IMR-90 (cell line): ENCODE measurements around the gene DMXL1. TPM values are rescaled to one million over a fixed set of nuclear protein-coding genes. Genes with fewer than 3 reads are reported as not detected.

Experiments
- ATAC-seq: fragments of 200-7000 bp; cut with Tn5 transposase; 2 replicates; pipeline ENCODE4 v1.9.1; 2020; ENCODE audit warnings: low read depth, mild to moderate bottlenecking, moderate library complexity
- BruUV-seq: library from RNA; stranded (reverse); fragments of 400-500 nt; replicated peaks from 2 replicates; lab custom pipeline; 2021; lab: Mats Ljungman, UMichigan
- CTCF ChIA-PET: fragments of 300-600 bp; formaldehyde crosslinking; extraction: SDS; loops from one replicate; lab custom pipeline; 2021; ENCODE audit warnings: antibody characterized with exemption; lab: Yijun Ruan, JAX
- POLR2A ChIA-PET: fragments of 300-600 bp; sonication (Branson Sonifier 250); formaldehyde crosslinking; loops from one replicate; lab custom pipeline; 2022; ENCODE audit warnings: antibody characterized with exemption; ENCODE audit not compliant: unreplicated experiment; lab: Charles Lee
- DNase-seq: peaks from one replicate; pipeline ENCODE4 v3.0.0; 2013
- H2AFZ ChIP-seq: replicated peaks from 2 replicates; pipeline ENCODE3; 2013; ENCODE audit warnings: low read length, mild to moderate bottlenecking; ENCODE audit not compliant: poor library complexity
- H2AK5ac ChIP-seq: 2 replicates; pipeline ENCODE4 v1.6.1; 2013; ENCODE audit warnings: low read depth, low read length, inconsistent platforms
- H2AK9ac ChIP-seq: replicated peaks from 2 replicates; pipeline ENCODE3; 2013; ENCODE audit warnings: mild to moderate bottlenecking, low read depth, low read length, moderate library complexity; ENCODE audit not compliant: poor library complexity
- H2BK120ac ChIP-seq: 2 replicates; pipeline ENCODE4 v1.6.1; 2013; ENCODE audit warnings: low read depth, low read length, inconsistent platforms
- H2BK15ac ChIP-seq: 3 replicates; pipeline ENCODE4 v1.6.1; 2013; ENCODE audit warnings: low read depth, low read length, inconsistent platforms
- H2BK20ac ChIP-seq: 2 replicates; pipeline ENCODE4 v1.6.1; 2013; ENCODE audit warnings: low read depth, mild to moderate bottlenecking, inconsistent platforms, low read length, moderate library complexity
- H2BK5ac ChIP-seq: 2 replicates; pipeline ENCODE4 v1.6.1; 2013; ENCODE audit warnings: mild to moderate bottlenecking, low read depth, low read length, inconsistent platforms; ENCODE audit not compliant: poor library complexity, severe bottlenecking
- H3K14ac ChIP-seq: replicated peaks from 2 replicates; pipeline ENCODE4 v1.6.1; 2013; ENCODE audit warnings: low read depth, low read length, inconsistent platforms
- H3K18ac ChIP-seq: 2 replicates; pipeline ENCODE4 v1.6.1; 2013; ENCODE audit warnings: low read depth, low read length, control low read depth
- H3K23ac ChIP-seq: 2 replicates; pipeline ENCODE4 v1.6.1; 2013; ENCODE audit warnings: low read depth, low read length, inconsistent platforms
- H3K27ac ChIP-seq: 2 replicates; pipeline ENCODE4 v1.5.1; 2013; ENCODE audit warnings: mild to moderate bottlenecking, control low read depth, low read length; ENCODE audit not compliant: insufficient read depth
- H3K27me3 ChIP-seq: 2 replicates; pipeline ENCODE4 v1.6.1; 2013; ENCODE audit warnings: low read length; ENCODE audit not compliant: control insufficient read depth, insufficient read depth
- H3K36me3 ChIP-seq: 2 replicates; pipeline ENCODE4 v1.6.1; 2013; ENCODE audit warnings: low read length, mixed read lengths; ENCODE audit not compliant: control insufficient read depth, insufficient read depth
- H3K4ac ChIP-seq: 2 replicates; pipeline ENCODE4 v1.6.1; 2013; ENCODE audit warnings: low read depth, low read length, inconsistent platforms
- H3K4me1 ChIP-seq: 2 replicates; pipeline ENCODE4 v1.6.1; 2013; ENCODE audit warnings: low read length, mixed read lengths; ENCODE audit not compliant: control insufficient read depth, insufficient read depth
- H3K4me2 ChIP-seq: 2 replicates; pipeline ENCODE4 v1.6.1; 2013; ENCODE audit warnings: low read depth, mild to moderate bottlenecking, control low read depth, low read length, moderate library complexity
- H3K4me3 ChIP-seq: 2 replicates; pipeline ENCODE4 v1.5.1; 2013; ENCODE audit warnings: low read depth, mild to moderate bottlenecking, control low read depth, low read length, moderate library complexity; ENCODE audit not compliant: insufficient read depth
- H3K56ac ChIP-seq: 2 replicates; pipeline ENCODE4 v1.6.1; 2013; ENCODE audit warnings: low read length, inconsistent platforms; ENCODE audit not compliant: insufficient read depth; ENCODE audit errors: extremely low read depth
- H3K79me1 ChIP-seq, 2 experiments: 2 replicates each; pipeline ENCODE4 v1.6.1; 2013; ENCODE audit warnings: low read length in 2 of 2, inconsistent platforms in 1 of 2, low read depth in 1 of 2
- H3K9ac ChIP-seq: 2 replicates; pipeline ENCODE4 v1.6.1; 2013; ENCODE audit warnings: low read depth, low read length, control low read depth
- H3K9me1 ChIP-seq: 2 replicates; pipeline ENCODE4 v1.6.1; 2013; ENCODE audit warnings: low read length, inconsistent platforms; ENCODE audit not compliant: insufficient read depth
- H3K9me3 ChIP-seq: 2 replicates; pipeline ENCODE4 v1.6.1; 2013; ENCODE audit warnings: low read length; ENCODE audit not compliant: control insufficient read depth, insufficient read depth
- H4K20me1 ChIP-seq: 2 replicates; pipeline ENCODE4 v1.6.1; 2013; ENCODE audit warnings: low read length, inconsistent platforms; ENCODE audit not compliant: insufficient read depth
- H4K5ac ChIP-seq: 2 replicates; pipeline ENCODE4 v1.6.1; 2013; ENCODE audit warnings: mild to moderate bottlenecking, low read depth, low read length, control low read depth
- H4K8ac ChIP-seq, 2 experiments: 2 replicates each; pipeline ENCODE4 v1.6.1; 2013; ENCODE audit warnings: low read depth in 2 of 2, low read length in 2 of 2, control low read depth in 1 of 2, inconsistent platforms in 1 of 2
- H4K91ac ChIP-seq: 2 replicates; pipeline ENCODE4 v1.6.1; 2013; ENCODE audit warnings: low read depth, low read length, inconsistent platforms; ENCODE audit not compliant: insufficient read depth
- BHLHE40 ChIP-seq: fragments of 150-350 bp; IDR thresholded peaks from 2 replicates; pipeline ENCODE4 v1.6.1; 2016; ENCODE audit warnings: mild to moderate bottlenecking, low read depth, low read length
- CEBPB ChIP-seq: IDR thresholded peaks from 2 replicates; pipeline ENCODE4 v1.6.1; 2012; ENCODE audit warnings: low read depth, low read length, improper control_type of control experiment
- CHD1 ChIP-seq: IDR thresholded peaks from 2 replicates; pipeline ENCODE4 v1.6.1; 2012; ENCODE audit warnings: low read depth, low read length, improper control_type of control experiment
- CTCF ChIP-seq: conservative IDR thresholded peaks from 2 replicates; pipeline ENCODE4 v1.5.1; 2012; ENCODE audit warnings: mild to moderate bottlenecking, low read depth, low read length, improper control_type of control experiment
- FOS ChIP-seq: fragments of 150-350 bp; IDR thresholded peaks from 2 replicates; pipeline ENCODE4 v1.6.1; 2016; ENCODE audit warnings: low read depth, low read length
- MXI1 ChIP-seq: IDR thresholded peaks from 2 replicates; pipeline ENCODE4 v1.6.1; 2012; ENCODE audit warnings: low read depth, mild to moderate bottlenecking, low read length, moderate library complexity, borderline replicate concordance
- NFE2L2 ChIP-seq: fragments of 150-350 bp; IDR thresholded peaks from 2 replicates; pipeline ENCODE4 v1.6.1; 2016; ENCODE audit warnings: low read depth, mild to moderate bottlenecking, low read length
- POLR2A ChIP-seq: IDR thresholded peaks from 2 replicates; pipeline ENCODE4 v1.6.1; 2012; ENCODE audit warnings: mild to moderate bottlenecking, low read depth, low read length
- RAD21 ChIP-seq: IDR thresholded peaks from 2 replicates; pipeline ENCODE4 v1.6.1; 2012; ENCODE audit warnings: low read length, improper control_type of control experiment
- RCOR1 ChIP-seq: IDR thresholded peaks from 2 replicates; pipeline ENCODE4 v1.6.1; 2012; ENCODE audit warnings: mild to moderate bottlenecking, low read length, improper control_type of control experiment; ENCODE audit not compliant: insufficient replicate concordance
- RFX5 ChIP-seq: IDR thresholded peaks from 2 replicates; pipeline ENCODE4 v1.8.0; 2012; ENCODE audit warnings: low read depth, mild to moderate bottlenecking, low read length, moderate library complexity
- SMC3 ChIP-seq: fragments of 150-350 bp; IDR thresholded peaks from 2 replicates; pipeline ENCODE4 v1.6.1; 2016; ENCODE audit warnings: low read depth, mild to moderate bottlenecking, antibody characterized with exemption, low read length, moderate library complexity
- USF2 ChIP-seq: fragments of 150-350 bp; IDR thresholded peaks from 2 replicates; pipeline ENCODE4 v1.6.1; 2017; ENCODE audit warnings: mild to moderate bottlenecking, antibody characterized with exemption, low read length, low read depth
- WGBS, 2 experiments: methylation state at CpG; one replicate each; pipeline versions ENCODE4 v1.1.5 to v1.1.7; 2013; ENCODE audit warnings: missing lambda C conversion rate in 2 of 2; ENCODE audit not compliant: insufficient read length in 1 of 2; ENCODE audit errors: extremely low coverage in 2 of 2; 5-methylcytosine and 5-hydroxymethylcytosine counted together
- dilution Hi-C: fragments of 300-500 bp; cut with HindIII; formaldehyde crosslinking; loops from one replicate; pipeline ENCODE4 v1.14.3; 2018; ENCODE audit warnings: low sequenced_read_pairs; ENCODE audit not compliant: unreplicated experiment
- in situ Hi-C: fragments of 300-500 bp; cut with MboI; formaldehyde crosslinking; loops from 3 replicates; pipeline ENCODE4 v1.14.3; 2019; ENCODE audit warnings: low sequenced_read_pairs, inconsistent platforms, mixed read lengths
- intact Hi-C: fragments of 100-400 bp; cut with micrococcal nuclease; formaldehyde crosslinking; loops from 2 replicates; pipeline ENCODE4 v1.10.0; 2022
- polyA plus RNA-seq, 3 experiments: library from polyadenylated mRNA; depleted of rRNA; stranded (reverse); fragments of >200 nt; gene quantifications; 2 replicates each; pipeline ENCODE4 v1.2.3, GENCODE V29; 2012; ENCODE audit warnings: low replicate concordance in 1 of 3
- total RNA-seq: library from RNA; depleted of rRNA; stranded (reverse); fragments of >200 nt; gene quantifications from 2 replicates; pipeline ENCODE4 v1.2.3, GENCODE V29; 2012

Gene DMXL1
- total and polyA plus RNA-seq, 2 of the 4 experiments (the other 2 are of a cell fraction), result 8.1 to 21.5 TPM

- Histone ChIP-seq H3K27ac (no peak overlapping the region), H4K91ac (no peak overlapping the region), H3K9ac (no peak overlapping the region), H3K27me3 (no peaks in the 10 kb centered on the region), H3K4me3 (no peak overlapping the region), H4K5ac (no peak overlapping the region), H3K9me3 (no peaks in the 10 kb centered on the region), H3K79me1 (no peaks in the 10 kb centered on the region), H2AFZ (peak overlapping the region; percentile 32), H4K20me1 (no peaks in the 10 kb centered on the region), H3K4me2 (no peak overlapping the region), H3K4ac (no peak overlapping the region), H3K14ac (no peak overlapping the region), H3K36me3 (no peaks in the 10 kb centered on the region), H4K8ac (no peak overlapping the region), H2BK15ac (no peak overlapping the region), H2AK9ac (no peak overlapping the region), H2BK120ac (no peak overlapping the region), H2AK5ac (no peak overlapping the region), H3K18ac (no peak overlapping the region), H3K4me1 (no peaks in the 10 kb centered on the region), H3K9me1 (no peaks in the 10 kb centered on the region), H3K56ac (no peak overlapping the region), H3K23ac (no peak overlapping the region), H2BK20ac (no peak overlapping the region), H2BK5ac (peak overlapping the region; percentile 39)
- CTCF ChIA-PET, result no interaction called here
- in situ Hi-C loops (no loop called here), dilution Hi-C loops (no loop called here), intact Hi-C loops (no loop called here)
- WGBS, 2 experiments, result no CpG with 5 or more reads among the region's 2 CpGs
- BruUV-seq, result no TSS peak
- ATAC-seq, result no peak
- DNase-seq, result no peak
- TF ChIP-seq FOS (no peak), SMC3 (no peak), RAD21 (no peak), CEBPB (no peak), NFE2L2 (no peak), BHLHE40 (no peak), CTCF (no peak), RCOR1 (no peak), RFX5 (no peak), CHD1 (no peak), USF2 (no peak), POLR2A (no peak), MXI1 (no peak)
- POLR2A ChIA-PET, result interaction anchor here (0.6 kb wide), 1 partner anchor 15 kb away, joined by 5 read pairs; no protein-coding TSS in a partner anchor
Measured at GRCh38 chr5:119055294-119055693, 15.6 kb upstream of the DMXL1 start.
